Measurements from ENCODE around the gene AGBL1.

GRCh38 chr15:86526938-86527690 lies 447.4 kb downstream of the AGBL1 start:
- TF ChIP-seq CTCF (IDR thresholded peaks at IDR 0.05; ENCODE audit: insufficient read depth, low read depth, low read length) (no peak), EZH2 (IDR thresholded peaks at IDR 0.05; ENCODE audit: insufficient read depth, low read length) (no peak)
